HepG2 (cell line): ENCODE results near the gene TANC1.

Experiments
- ATF3 ChIP-seq: sonication (generic); formaldehyde crosslinking; IDR thresholded peaks from 2 replicates; pipeline ENCODE4 v1.4.0; 2020; ENCODE audit warnings: missing genetic modification reagents
- CTCF ChIP-seq: sonication (generic); formaldehyde crosslinking; IDR thresholded peaks from 2 replicates; pipeline ENCODE4 v1.5.0; 2020; ENCODE audit warnings: mild to moderate bottlenecking, missing genetic modification reagents, moderate library complexity
- GATAD1 ChIP-seq: IDR thresholded peaks from 2 replicates; pipeline ENCODE4 v1.6.1; 2016; ENCODE audit warnings: missing genetic modification reagents, missing compliant biosample characterization
- HMGXB4 ChIP-seq, 2 experiments: sonication (generic) in 1 of 2; formaldehyde crosslinking in 1 of 2; IDR thresholded peaks; 2 replicates each; pipeline versions ENCODE4 v1.4.0 to v1.6.1; 2018 to 2020; ENCODE audit warnings: missing genetic modification reagents in 2 of 2, borderline replicate concordance in 1 of 2, low read depth in 1 of 2, mild to moderate bottlenecking in 1 of 2, missing biosample characterization in 1 of 2
- MXI1 ChIP-seq: IDR thresholded peaks from 3 replicates; pipeline ENCODE4 v1.6.1; 2012; ENCODE audit warnings: low read depth, low read length, inconsistent platforms, borderline replicate concordance
- MZF1 ChIP-seq: sonication (generic); formaldehyde crosslinking; IDR thresholded peaks from 2 replicates; pipeline ENCODE4 v1.8.1; 2023; ENCODE audit warnings: mild to moderate bottlenecking, missing genetic modification reagents, borderline replicate concordance
- SMC3 ChIP-seq: IDR thresholded peaks from 2 replicates; pipeline ENCODE4 v1.6.1; 2011; ENCODE audit warnings: low read length, improper control_type of control experiment
- SRF ChIP-seq: IDR thresholded peaks from 2 replicates; pipeline ENCODE4 v1.6.1; 2011; ENCODE audit warnings: mild to moderate bottlenecking, low read depth, low read length, moderate library complexity
- TF ChIP-seq, protein P1 (sequence below): IDR thresholded peaks from 2 replicates; pipeline ENCODE4 v1.6.1; 2016; ENCODE audit warnings: low read depth, borderline replicate concordance

DNA sequence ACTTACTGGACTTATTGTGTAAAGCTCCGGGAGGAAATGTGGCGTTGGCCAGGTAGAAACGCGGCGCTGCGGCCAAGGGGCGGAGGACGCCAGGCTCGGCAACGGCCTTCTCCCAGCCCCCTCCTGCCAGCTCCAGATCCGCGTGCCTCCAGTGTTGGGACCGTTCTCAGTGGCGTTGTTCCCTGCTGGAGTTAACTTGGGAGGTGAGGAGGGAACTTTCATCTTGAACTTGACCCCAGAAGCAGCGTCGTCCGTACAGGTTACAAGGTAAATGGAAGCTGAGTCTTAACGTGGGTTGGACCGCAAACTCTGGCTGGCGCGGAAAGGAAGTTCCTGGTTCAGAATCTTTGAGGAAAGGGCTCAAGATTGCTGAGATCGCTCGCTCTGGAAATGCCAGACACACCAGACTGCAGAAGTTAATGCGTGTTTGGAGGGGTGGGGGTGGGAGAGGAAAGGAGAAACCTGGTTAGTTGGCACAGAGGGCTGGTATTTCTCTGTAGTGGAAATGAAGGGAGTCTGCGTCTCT, 1.3 kb downstream of the TANC1 start:
- TF ChIP-seq HMGXB4 (CRISPR knock-in tag; IDR thresholded peaks at IDR 0.05; ENCODE audit: borderline replicate concordance in 1 of 2, low read depth in 1 of 2) = no peak; a peak in 1 of 4 replicates
- TF ChIP-seq ATF3 (CRISPR knock-in tag) = no peak
- TF ChIP-seq CTCF (CRISPR knock-in tag) = no peak
- TF ChIP-seq MXI1 = no peak
- TF ChIP-seq SRF = no peak
- no peak for TF ChIP-seq SMC3
- TF ChIP-seq MZF1 (CRISPR knock-in tag) = no peak
- TF ChIP-seq, protein P1, sequence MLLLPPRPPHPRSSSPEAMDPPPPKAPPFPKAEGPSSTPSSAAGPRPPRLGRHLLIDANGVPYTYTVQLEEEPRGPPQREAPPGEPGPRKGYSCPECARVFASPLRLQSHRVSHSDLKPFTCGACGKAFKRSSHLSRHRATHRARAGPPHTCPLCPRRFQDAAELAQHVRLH (CRISPR knock-in tag) = 0 out of 2 replicates have a peak, but pooled peaks have one; percentile 5
- no peak for TF ChIP-seq GATAD1
